GM12892 (cell line): ENCODE data around the gene SLC25A25.

Experiments used
- POLR2A ChIP-seq: IDR thresholded peaks from 2 replicates; pipeline ENCODE4 v1.6.1; 2011; ENCODE audit warnings: low read depth, low read length, control low read depth
- POLR2AphosphoS5 ChIP-seq: IDR thresholded peaks from 2 replicates; pipeline ENCODE4 v1.6.1; 2011; ENCODE audit warnings: low read depth, low read length, control low read depth

- TF ChIP-seq POLR2A (no peak), POLR2AphosphoS5 (no peak)
Measured at GRCh38 chr9:128150594-128151308, 82.7 kb downstream of the SLC25A25 start.
